Naive B cell (primary cell): ENCODE measurements around the gene PXK. TPM values are rescaled to one million over a fixed set of nuclear protein-coding genes. Genes with fewer than 3 reads are reported as not detected.

Experiments
- polyA plus RNA-seq, 6 donors: library from polyadenylated mRNA; unstranded; fragments of 300-500 nt; fragmentation: Illumina TruSeq; gene quantifications; one replicate each; pipeline ENCODE4 v1.2.3, GENCODE V29; 2021; ENCODE audit warnings: low read depth in 6 of 6

The PXK gene
- polyA plus RNA-seq, 6 donors from 2014 or later, result 88.9 to 156 (median 126) TPM

Other genes with a start within 250 kb of the PXK start
- gene DNASE1L3, start 121.9 kb upstream of the PXK start, polyA plus RNA-seq, result 10 to 100 TPM in 3 of 6 donors, 1 to 10 TPM in 3; 8.0 to 41.5 (median 14.4) TPM
- gene ABHD6, start 95.1 kb upstream of the PXK start, polyA plus RNA-seq, result 10 to 100 TPM in 3 of 6 donors, 1 to 10 TPM in 3; 2.8 to 12.7 (median 10.2) TPM
- 1 to 10 TPM; 4.5 to 8.7 (median 6.9) TPM for gene RPP14, start 26.6 kb upstream of the PXK start, polyA plus RNA-seq
- 10 to 100 TPM in 5 of 6 donors, 1 to 10 TPM in 1; 5.7 to 26.9 (median 18.6) TPM for gene HTD2, start 26.4 kb upstream of the PXK start, polyA plus RNA-seq
- 100 to 1,000 TPM in 3 of 6 donors, 10 to 100 TPM in 3; 84.4 to 157 (median 101) TPM for gene PDHB, start 100.9 kb downstream of the PXK start, polyA plus RNA-seq
- 10 to 100 TPM; 11.2 to 15.4 (median 12.6) TPM for gene KCTD6, start 159.2 kb downstream of the PXK start, polyA plus RNA-seq
- gene ACOX2, start 204.3 kb downstream of the PXK start, polyA plus RNA-seq, result not detected
- gene FAM107A, start 244.5 kb downstream of the PXK start, polyA plus RNA-seq, result not detected